ENCODE data around the gene PBX3.

DNA sequence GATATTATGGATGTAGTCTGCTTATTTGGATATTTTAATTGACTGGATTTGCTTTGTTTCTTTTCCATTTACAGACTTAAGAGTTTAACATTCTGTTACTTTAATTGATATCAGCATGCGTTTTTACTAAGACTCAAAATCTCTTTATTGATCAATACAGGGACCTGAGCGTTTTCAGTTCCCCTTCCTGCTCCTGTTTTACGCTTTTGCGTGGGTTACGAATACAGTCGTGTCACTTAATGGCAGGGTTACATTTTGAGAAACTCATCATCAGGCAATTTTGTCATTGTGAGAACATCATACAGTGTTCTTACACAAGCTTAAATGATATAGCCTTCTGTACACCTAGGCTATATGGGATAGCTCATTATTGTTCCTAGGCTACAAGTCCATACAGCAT is 65.2 kb downstream of the PBX3 start:
- TF ChIP-seq, protein P1, sequence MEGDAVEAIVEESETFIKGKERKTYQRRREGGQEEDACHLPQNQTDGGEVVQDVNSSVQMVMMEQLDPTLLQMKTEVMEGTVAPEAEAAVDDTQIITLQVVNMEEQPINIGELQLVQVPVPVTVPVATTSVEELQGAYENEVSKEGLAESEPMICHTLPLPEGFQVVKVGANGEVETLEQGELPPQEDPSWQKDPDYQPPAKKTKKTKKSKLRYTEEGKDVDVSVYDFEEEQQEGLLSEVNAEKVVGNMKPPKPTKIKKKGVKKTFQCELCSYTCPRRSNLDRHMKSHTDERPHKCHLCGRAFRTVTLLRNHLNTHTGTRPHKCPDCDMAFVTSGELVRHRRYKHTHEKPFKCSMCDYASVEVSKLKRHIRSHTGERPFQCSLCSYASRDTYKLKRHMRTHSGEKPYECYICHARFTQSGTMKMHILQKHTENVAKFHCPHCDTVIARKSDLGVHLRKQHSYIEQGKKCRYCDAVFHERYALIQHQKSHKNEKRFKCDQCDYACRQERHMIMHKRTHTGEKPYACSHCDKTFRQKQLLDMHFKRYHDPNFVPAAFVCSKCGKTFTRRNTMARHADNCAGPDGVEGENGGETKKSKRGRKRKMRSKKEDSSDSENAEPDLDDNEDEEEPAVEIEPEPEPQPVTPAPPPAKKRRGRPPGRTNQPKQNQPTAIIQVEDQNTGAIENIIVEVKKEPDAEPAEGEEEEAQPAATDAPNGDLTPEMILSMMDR (conservative IDR thresholded peaks at IDR 0.05; ENCODE audit: low read length), result no peak
- no peak for TF ChIP-seq EZH2phosphoT487 (IDR thresholded peaks at IDR 0.05; ENCODE audit: borderline replicate concordance)
